NOMO-1 treated with DMSO at 0.1 percent for 48 hours (cell line): ENCODE data around the gene PDXK.

Experiments
- DNase-seq: peaks from one replicate; lab custom pipeline; 2025; ENCODE audit not compliant: unreplicated experiment; lab: John Stamatoyannopoulos, UW

Gene PDXK

DNA sequence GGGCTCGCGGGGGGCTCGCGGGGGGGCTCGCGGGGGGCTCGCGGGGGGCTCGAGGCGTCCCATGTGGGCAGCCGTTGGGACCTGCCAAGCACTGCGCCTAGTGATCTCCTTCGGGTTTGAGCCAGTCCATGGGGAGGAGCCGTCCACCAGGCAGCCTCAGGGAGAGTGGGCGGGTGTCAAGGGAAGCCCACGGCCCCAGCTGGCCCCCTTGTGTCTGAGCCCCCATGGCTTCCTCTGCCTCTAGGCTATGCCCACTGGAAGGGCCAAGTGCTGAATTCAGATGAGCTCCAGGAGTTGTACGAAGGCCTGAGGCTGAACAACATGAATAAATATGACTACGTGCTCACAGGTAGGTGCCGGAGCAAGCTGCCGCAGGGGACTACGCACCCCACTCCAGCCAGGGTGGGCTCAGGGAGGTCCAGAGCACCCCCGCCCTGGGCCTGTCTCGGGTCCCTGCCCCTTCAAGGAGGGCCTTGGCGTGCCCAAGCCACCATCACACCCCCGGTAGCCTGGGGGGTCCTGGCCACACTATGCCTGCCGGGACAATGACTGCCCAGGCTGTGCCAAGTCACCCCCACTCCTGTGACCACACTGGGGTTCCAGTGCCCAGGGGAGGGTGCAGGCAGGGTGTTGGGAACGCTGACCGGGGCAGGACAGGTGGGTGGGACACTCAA lies 22.6 kb downstream of the PDXK start:
- DNase-seq, result no peak

DNA sequence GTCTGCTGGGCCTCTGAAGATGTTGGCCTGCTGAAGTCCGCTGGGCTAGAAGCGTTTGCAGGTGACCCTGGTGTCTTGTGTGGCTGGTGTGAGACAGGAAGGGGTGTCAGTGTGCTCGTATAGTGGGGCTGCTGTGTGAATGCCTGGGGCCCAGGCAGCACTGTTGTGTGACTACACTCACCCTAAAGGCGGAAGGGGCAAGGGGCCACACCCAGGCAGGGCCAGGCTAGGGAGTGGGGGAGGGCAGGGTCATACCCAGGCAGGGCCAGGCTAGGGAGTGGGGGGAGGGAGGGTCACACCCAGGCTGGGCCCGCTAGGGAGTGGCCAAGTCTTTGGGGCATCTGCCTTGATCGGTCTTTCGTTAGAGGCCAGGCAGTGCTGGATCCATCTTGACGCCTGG lies 25.0 kb downstream of the PDXK start:
- DNase-seq, result no peak

DNA sequence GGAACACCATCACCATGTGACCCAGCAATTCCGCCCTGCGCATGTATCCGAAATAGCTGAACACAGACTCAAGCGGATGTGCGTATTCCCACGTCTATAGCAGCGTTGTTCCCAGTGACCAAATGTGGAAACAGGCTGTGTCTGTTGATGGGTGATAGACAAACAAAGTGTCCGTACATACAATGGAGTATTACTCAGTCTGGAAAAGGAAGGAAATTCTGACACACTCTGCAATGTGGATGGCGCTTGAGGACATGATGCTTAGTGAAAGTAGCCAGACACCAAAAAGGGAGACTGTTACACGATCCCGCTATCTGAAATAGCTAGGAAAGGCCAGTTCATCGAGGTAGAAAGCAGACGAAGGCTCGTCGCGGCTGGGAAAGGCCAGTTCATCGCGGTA lies 25.8 kb downstream of the PDXK start:
- DNase-seq, result no peak

DNA sequence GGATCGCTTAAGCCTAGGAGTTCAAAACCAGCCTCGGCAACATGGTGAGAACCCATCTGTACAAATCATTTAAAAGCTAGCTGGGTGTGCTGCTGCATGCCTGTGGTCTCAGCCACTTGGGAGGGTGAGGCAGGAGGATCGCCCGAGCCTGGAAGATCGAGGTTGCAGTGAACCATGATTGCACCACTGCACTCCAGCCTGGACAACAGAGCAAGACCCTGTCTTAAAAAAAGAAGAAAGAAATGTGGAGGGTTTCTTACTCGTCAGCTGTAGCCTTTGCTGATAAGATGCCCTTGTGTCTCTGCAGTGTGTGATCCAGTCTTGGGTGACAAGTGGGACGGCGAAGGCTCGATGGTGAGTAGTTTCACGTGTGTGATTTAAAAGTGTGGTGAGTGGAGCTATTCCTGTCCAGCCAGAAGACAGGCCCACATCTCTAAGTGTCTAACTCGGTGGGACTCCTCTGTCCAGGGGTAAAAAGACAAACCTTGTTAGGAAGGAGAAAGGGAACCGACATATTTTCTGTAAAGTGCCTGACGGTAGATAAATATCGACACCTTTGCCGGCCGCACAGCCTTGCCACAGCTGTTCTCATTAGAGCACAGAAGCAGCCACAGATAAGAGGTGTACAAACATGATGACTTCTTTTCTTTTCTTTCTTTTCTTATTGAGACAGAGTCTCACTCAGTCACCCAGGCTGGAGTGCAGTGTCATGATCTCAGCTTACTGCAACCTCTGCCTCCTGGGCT lies 27.0 kb downstream of the PDXK start:
- DNase-seq, result no peak

DNA sequence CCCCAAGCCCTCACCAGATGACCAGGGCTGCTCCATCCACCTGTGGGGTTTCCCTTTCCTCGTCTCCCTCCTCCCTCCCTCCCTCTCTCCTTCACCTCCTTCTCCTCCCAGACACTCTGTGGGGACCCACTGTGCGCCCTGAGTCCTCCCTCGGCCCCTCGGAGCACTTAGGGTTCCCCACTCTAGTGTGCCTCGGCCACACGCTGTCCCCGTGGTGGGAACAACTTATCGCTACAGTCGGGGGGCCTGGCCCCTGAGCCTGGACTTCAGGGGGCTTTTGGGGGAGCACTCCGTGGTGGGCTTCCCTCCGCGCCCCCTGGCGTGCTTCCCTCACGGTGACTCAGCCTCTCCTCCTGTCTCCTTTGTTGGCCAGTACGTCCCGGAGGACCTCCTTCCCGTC lies 29.7 kb downstream of the PDXK start:
- DNase-seq, result no peak

DNA sequence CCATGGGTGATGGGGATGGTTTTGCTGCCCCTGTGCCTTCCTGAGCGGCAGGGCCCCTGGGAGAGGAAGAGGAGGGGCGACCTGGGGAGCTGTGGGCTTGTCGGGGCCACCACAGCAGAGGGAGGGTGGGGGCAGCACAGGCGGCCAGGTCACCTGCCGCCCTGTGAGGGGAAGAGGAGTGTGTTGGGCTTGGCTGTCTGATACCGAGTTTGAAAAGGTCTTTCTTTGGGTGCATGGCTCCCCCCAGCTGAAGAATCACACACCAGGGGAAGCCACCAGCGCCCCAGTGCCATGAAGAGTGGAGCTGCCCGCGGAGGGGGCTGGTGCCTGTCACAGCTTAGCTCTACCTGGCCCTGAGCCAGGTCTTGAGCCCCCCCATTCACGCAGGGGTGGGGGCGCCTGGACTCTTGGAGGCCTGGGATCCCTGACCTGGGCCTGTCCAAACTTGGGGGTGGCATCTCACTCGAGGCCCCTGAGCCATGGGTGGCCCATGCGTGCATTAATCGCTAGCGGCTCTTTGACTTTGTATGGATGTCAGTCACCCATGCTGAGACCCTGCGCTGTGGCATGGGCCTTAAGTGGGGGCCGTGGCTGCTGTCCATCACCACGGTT lies 30.8 kb downstream of the PDXK start:
- no peak for DNase-seq

DNA sequence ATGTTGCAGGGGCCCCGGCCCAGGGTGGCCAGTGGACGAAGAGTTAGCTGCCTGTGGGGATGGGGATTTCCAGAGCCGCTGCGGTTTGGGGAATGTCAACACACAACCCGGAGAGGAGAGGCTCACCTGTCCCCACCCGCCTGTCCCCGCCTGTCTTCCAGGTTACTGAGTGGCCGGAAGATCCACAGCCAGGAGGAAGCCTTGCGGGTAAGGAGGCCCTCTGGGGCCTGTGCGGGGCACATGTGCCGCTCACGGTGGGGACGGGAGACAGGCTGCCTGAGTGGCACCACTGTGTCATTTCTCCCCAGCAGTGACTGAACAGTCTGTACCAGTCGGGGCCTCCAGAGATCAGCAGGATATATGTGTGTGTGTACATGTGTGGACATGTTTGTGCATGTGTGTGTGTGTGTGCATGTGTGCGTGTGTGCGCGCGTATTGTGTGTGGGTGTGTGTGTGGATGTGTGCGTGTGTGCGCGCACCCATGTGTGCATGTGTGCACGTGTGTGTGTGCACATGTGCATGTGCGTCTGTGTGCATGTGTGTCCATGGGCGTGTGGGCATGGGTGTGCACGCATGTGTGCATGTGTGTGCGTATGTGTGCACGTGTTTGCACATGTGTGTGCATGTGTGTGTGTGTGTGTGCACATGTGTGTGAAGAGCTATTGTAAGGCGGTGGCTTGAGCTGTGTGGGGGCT lies 31.6 kb downstream of the PDXK start:
- no peak for DNase-seq

DNA sequence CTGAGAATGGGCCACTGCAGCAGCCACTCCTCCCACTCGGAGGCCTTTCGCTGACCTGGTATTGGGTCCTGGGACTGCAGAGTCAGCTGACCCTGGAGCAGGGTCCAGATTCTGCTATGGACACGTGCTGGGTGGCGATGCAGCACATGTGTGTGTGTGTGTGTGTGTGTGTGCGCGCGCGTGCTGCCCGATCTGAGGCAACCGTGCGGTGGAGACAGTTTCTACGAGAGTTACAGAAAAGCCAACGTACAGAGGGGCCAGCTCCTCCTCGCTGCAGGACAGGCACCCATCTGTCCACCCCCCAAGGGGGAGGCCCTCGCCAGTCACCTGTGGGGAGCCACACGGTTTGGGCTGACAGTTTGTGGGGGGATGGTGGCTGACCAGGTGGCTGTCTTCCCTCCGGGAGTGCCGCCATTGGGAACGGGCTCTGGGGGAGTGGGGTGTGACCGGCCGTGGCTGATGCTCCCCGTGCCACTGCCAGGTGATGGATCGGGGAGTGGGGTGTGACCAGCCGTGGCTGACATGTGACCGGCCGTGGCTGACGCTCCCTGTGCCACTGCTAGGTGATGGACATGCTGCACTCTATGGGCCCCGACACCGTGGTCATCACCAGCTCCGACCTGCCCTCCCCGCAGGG lies 33.1 kb downstream of the PDXK start:
- DNase-seq, result no peak

DNA sequence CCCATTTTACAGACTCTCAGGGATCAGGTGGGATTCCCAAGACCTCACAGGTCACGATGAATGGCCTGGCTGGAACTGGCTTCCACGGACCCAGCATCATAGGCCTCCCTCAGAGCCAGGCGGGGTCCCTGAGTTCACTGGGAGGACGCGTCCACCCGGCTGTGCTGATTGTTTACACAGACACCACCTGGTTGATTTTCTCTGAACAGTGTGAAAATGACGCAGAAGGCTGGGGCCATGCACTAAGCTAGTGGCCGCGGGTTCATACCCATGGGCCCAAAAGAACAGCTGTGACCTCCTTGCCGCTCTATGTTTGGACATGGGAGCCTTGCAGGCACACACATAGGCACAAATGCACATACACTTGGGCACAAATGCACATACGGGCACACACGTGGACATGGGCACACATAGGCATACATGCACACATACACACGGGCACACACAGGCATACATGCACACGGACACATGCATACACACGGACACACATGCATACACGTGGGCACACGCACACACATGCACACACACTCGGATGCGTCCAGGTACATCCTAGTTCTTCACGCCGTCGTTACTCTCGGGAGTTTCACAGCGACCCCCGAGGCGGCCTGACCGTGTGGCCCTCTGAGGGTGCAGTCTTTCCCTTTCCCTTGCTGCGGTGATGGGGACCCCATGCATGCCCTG lies 34.0 kb downstream of the PDXK start:
- no peak for DNase-seq

DNA sequence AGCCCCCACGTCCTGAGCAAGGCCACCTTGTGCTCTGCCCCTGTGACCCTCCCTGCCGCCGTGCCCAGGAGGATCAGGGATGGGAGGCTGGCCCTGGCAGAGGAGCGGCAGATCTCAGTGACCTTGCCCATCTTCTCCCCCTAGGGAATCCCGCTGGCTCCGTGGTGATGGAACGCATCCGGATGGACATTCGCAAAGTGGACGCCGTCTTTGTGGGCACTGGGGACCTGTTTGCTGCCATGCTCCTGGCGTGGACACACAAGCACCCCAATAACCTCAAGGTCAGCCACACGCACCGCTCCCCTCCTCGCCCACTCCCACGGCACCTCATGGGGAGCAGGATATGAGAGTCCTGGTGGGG lies 34.5 kb downstream of the PDXK start:
- DNase-seq, result no peak

DNA sequence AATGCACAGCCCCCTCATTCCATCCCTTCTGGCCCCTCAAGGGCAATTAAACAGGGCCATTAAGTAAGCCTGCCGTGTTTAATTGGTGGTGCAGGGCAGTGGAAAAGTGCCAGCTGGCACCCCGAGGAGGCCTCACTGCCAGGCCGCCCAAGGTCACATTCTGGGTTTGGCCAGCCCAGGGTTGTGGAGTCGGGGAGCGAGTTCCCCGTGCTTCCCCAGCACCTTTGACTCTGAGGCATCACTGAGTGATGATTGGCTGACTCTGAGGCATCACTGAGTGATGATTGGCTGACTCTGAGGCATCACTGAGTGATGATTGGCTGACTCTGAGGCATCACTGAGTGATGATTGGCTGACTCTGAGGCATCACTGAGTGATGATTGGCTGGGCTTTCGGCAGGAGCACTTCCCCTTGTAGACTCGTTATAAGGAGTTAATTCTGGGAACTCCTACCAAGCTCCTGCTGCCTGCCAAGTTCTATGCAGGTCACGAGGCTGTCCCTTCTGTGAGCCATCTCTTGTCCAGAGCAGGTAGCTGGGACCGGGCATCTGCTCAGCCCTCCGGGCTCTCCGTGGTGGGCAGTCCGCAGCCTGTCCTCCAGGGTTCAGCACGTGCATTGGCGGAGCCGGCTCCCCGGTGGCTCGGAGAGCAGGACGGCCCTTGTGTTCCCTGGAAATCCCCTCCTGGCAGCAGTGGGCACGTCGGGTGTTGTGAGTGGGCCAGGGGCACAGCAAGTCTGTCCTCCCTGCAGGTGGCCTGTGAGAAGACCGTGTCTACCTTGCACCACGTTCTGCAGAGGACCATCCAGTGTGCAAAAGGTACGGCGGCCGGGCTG lies 36.2 kb downstream of the PDXK start:
- no peak for DNase-seq

DNA sequence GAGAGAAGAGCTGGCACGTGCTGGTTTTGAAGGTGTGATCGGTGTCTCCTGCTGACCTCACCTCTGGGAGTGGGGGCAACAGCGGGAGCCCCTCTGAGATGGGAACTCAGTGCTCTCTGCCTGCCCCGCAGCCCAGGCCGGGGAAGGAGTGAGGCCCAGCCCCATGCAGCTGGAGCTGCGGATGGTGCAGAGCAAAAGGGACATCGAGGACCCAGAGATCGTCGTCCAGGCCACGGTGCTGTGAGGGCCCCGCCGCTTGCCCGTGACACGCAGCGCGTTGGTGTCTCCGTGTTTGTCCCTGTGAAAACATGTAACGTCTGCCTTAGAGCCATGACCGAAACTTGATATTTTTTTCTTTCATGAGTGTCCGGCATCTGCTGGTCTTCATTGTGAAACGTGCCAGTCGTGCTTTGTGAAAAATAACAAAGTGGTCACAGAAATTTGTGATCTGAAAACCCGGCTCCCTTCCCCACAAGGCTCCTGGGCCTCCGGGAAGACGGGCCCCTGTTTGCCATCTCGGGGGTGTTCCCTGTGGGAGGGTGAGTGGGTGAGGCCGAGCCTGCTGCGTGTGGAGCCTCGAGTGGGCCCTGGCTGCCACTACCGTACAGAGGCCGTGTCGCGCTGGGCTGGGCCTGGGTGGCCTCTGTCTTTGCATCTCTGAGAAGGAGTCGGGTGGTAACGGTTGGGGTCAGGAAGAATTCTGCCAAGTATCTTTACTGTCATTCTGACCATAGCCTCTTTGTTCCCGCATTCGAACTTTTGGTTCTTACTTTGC lies 37.1 kb downstream of the PDXK start:
- no peak for DNase-seq

DNA sequence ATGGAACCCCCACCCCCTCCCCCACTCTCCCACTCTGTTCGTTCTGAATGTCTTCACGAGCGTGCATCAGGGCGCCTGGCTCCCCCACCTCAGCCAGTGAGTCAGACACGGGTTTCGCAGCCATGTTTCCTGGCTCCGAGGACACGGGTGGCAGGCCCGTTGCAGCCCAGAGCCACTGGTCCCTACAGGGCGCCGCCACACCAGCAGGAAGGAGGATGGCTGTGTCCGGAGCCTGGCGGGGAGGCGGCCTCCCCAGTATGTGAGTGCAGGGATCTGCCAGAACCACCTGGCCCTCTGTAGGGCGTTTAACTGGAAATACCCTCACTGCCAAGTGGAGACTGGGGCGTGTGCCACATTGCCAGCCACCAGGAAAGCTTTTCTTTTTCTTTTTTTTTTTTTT lies 38.7 kb downstream of the PDXK start:
- DNase-seq, result no peak

DNA sequence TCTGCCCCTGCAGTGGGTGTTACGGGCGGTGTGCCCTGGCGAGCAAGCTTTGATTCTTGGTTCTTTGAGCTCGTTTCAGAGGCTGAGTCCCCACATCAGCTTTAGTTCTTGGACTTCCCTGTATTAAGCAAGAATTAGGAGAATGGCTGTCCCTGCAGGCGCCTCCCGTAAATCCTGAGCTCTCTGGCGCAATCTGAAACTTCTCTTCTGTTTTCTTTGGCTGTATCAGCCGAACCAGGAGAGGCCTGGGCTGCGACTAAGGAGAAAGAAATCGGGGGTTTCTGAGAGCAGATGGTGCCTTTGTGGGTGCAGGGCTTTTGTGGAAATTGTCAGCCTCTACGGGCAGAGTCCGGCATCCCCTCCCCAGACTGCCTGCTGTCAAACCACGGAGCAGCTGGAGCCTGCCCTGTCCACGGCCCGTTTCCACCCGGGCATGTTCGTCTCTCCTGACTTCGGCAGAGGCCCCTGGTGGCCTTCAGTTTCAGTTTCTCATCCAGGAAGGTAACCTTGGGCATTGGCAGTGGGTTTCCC lies 39.2 kb downstream of the PDXK start:
- DNase-seq, result peak; percentile 6

DNA sequence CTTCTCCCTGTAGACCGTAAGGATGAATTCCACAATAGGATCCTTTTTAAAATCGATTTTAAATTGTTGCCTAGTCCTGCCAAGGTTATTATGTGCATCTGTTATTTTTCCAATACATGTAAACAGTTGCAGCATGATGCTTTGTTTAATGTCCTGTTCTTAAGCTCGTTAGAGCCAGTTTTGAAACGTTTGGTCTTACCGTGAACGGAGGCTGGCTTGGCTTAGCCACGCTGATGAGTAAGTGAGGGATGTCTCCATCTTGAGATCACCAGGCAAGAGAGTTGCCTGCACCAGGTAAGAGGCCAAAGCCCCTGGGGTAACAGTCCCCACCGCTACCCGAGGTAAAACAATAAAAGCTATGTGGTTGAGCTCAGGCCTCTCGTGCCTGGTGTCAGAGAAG lies 39.9 kb downstream of the PDXK start:
- no peak for DNase-seq

DNA sequence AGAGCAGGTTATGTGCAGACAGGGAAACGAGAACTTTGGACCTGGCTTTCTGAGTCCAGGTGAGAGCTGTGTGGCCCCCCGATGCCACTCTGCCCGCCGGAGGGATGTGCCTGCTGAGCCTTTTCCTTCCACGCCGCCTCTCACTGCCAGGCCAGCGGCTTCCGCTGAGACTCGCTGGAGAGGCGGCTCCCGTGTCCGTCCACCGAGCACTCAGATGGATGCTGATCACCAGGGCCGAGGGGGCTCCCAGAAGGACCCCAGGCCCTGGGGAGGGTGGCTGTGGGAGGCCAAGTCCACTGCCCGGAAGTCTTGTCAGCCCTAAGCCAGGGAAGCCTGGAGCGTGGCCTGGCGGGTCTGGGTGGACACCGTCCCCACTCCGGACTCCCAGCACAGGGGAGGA lies 40.7 kb downstream of the PDXK start:
- no peak for DNase-seq

DNA sequence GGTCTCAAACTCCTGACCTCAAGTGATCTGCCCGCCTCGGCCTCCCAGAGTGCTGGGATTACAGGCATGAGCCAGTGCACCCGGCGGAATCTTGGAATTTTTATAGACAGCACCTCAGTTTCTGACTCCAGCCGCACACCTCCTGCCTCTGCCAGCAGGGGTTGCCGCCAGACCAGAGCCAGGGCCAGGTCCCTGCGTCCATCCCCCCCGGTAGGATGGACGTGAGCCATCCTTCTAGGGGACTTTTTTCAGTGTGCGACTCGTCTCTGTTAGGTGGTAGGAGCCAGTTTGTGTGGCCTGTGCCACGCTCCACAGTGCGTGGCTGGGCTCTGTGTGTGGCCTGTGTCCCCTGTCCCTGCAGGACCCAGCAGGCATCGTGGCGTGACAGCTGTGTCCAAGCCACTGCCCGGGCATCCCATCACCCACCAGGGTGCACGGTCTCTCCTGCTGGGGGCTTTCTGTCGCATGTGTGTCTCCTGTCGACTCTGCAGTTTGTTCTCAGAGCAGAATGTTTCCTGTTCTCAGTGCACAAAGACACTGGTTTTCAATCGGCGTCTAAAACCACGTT lies 41.5 kb downstream of the PDXK start:
- no peak for DNase-seq

DNA sequence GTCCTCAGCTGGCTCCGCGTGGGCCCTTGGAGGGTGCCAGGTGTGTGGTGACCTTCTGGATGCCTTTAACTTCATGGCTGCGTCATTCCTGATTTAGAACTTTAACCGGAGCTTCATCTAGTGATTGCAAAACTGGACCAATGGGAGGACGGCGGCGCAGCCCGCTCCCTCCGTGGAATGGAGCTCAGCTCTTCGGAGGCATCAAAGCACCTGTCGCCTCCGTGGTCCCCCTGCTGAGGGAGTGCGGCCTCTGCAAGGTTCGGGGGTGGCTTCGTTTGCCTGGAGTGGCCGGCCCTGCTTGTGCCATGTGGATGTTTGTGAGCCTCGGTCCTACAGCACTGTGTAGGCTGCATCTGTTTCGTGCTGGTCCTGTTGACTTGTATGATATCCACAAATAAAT lies 43.0 kb downstream of the PDXK start:
- DNase-seq, result no peak
